GM12873 (cell line): ENCODE measurements around the gene CPSF3.

ENCODE experiments used
- CTCF ChIP-seq: IDR thresholded peaks from 2 replicates; pipeline ENCODE4 v1.5.1; 2012; ENCODE audit warnings: low read depth, mild to moderate bottlenecking, moderate library complexity, low read length, control low read depth; ENCODE audit not compliant: insufficient read depth; ENCODE audit errors: missing control alignments

CPSF3 gene

GRCh38 chr2:9484533-9484932 is 61.1 kb downstream of the CPSF3 start:
- TF ChIP-seq CTCF: no peak

- TF ChIP-seq CTCF: no peak
These were observed 65.4 kb downstream of the CPSF3 start for GRCh38 chr2:9488583-9489547.

GRCh38 chr2:9490789-9491188 is 67.3 kb downstream of the CPSF3 start:
- TF ChIP-seq CTCF: no peak

GRCh38 chr2:9492927-9493326 is 69.5 kb downstream of the CPSF3 start:
- no peak for TF ChIP-seq CTCF

GRCh38 chr2:9493478-9493877 is 70.0 kb downstream of the CPSF3 start:
- no peak for TF ChIP-seq CTCF

- no peak for TF ChIP-seq CTCF
These were observed 70.6 kb downstream of the CPSF3 start for GRCh38 chr2:9494081-9494480.

GRCh38 chr2:9497017-9497416 is 73.6 kb downstream of the CPSF3 start:
- TF ChIP-seq CTCF: no peak
